DMS114 treated with DMSO at 0.1 percent for 48 hours (cell line): ENCODE results near the gene ACTL9.

Experiments
- DNase-seq: peaks from one replicate; lab custom pipeline; 2025; ENCODE audit not compliant: unreplicated experiment; lab: John Stamatoyannopoulos, UW

The ACTL9 gene

DNA sequence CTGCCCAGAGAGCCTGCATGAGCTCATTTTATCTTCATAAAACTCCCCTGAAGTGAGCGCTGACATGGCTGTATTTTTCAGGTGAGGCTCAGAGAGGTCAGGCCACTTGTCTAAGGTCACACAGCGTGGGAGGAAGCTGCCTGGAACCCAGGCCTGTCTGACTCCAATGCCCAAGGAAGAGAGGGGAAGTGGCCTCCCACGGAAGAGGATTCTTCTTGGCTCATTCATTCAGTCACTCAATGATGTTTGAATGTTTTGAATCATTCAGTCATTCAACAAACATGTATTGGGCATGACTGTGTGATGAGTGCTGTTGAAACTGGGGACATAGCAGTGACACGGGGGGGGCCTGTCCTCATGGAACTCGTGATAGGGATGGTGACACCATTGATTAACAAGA lies 12.0 kb downstream of the ACTL9 start:
- no peak for DNase-seq

DNA sequence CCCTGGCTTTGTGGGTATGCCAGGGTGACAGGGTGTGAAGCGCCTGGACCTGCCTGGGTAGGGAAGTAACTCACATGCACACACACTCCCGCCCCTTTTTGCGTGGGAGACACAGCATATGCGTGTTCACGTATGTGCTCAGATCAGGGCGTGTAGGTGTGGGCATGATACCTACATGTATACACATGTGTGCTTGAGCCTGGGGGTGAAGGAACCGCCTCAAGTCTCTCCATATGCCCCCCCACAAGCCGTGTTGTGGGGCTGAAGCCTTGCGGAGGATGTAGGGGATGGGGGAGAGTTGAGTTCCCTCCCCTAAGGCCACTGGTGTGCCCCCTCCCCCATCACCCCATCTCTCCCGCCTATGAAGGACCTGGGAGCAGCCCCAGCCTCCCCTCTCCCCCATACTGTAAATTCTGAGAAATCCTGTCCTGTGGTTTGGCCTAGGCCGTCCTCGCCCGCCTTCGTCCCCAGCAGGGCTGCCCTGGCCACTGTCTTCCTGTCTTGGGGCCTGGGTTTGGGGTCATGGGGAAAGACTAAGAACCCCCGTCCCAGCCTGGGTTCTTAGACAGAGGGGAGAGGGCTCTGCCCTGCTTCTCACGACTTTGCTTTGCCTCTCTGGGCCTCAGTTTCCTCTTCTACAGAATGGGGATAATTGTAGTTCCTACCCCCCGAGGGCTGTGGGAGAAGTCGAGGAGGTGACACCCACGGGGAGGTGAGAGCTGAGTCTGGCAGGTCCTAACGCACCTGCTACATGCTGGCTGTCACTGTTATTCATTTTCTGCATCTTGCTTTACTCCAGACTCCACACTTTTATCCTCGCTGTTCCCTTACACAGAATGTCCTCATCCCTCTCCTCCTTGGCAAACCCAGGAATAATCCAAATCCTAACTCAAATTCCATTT lies 14.3 kb downstream of the ACTL9 start:
- no peak for DNase-seq

DNA sequence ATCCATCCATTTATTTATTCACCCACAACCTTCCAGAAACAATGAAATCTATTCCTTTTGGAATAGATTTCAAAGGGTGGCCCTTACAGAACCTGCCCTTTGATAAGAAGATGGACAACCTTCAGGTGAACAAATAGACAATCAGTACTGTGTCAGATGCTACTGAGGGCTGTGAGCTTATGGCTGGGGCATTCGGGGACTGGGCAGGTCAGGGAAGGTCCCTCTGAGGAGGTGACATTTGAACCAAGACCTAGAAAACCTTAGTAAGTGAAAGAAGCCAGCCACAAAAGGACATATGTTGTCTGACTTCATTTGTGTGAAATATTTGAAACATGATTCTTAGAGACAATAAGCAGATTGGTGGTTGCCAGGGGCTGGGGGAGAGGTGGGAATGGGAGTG lies 15.7 kb downstream of the ACTL9 start:
- no peak for DNase-seq

DNA sequence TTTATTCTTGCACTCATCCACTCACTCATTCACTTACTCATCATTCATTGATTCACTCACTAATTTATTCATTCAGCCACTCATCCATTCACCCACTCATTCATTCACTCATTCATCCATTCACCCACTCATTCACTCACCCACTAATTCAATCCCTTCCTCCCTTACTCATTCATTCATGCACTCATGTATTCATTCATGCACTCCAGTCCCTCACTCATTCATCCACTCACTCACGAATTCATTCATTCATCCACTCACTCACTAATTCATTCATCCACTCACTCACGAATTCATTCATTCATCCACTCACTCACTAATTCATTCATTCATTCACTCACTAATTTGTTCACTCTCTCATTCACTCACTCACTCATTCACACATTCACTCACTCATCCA lies 16.1 kb downstream of the ACTL9 start:
- DNase-seq = no peak

DNA sequence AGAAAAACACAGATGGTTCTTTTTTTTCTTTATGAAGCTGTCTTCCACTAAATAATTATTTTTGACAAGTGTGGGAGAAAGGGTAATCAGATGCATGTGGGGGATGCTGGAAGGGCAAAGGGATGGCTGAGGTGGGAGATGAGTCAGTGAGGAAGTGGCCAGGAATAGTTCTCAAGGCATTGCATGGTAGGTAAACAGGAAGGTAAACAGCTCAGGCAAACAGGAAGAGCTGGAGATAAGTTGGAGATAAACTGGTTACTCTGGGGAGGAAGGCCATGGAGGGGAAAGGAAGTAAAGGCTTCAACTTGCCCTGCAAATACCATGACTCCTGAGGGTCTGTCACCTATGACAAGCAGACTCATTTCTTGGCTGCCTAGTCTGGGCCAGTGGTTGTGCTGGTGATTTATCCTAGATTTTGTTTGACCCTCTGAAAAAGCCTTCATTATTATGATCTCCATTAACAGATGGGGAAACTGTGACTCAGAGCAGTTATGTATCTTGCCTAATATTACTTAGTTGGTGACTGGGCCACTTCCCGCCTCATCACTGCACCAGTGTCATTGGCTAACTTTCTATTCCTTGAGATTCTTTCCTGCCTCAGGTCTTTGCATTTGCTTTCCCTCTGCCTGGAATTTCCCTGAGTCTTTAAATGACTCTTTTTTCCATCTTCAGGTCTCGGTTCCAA lies 17.1 kb downstream of the ACTL9 start:
- DNase-seq = no peak

DNA sequence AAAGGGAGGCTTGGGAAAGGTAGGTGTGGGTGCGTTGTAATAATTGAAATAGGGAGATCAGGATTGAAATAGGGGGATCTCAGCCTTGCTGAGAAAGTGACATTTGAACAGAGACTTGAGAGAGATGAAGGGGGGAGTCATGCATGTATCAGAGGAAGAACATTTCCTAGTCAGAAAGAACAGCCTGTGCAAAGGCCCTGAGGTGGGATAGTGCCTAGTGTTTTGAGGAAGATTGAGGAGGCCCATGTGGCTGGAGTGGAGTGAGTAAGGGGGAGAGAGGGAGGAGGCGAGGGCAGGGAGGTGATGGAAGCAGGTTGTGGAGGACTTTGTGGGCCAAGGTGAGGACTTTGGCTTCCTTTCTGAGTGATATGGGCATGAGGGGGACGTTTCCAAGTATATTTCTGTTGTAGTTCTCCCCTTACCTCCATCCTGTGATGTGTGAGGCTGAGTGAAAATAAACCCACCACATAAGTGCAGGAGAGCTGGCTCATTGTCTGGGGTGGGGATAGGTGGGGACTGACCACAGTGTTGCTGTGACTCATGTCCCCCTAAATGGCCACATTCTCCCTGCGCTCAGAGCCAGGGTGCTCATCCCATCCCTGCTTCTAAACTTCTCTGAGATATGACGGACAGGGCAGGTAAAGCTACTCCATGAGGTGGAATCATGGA lies 17.8 kb downstream of the ACTL9 start:
- no peak for DNase-seq

DNA sequence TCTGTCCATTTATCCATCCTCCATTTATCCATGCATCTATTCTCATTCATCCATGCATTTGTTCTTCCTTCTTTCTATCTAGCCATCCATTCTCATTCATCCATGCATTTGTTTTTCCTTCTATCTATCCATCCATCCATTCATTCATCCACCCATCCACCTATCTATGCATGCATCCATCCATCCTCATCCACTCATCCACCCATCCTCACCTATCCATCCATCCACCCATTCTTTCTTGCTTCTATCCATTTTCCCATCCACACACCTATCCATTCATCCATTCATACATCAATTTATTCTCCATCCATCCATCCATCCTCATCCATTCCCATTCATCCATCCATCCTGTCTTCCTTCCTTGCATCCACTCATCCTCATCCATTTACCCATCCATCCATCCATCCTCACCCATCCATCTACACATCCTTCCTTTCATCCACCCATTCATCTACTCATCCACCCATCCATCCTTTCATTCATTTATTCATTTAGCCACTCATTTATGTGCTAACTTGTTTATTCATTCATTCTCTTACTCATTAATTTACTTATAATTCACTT lies 20.3 kb downstream of the ACTL9 start:
- no peak for DNase-seq

DNA sequence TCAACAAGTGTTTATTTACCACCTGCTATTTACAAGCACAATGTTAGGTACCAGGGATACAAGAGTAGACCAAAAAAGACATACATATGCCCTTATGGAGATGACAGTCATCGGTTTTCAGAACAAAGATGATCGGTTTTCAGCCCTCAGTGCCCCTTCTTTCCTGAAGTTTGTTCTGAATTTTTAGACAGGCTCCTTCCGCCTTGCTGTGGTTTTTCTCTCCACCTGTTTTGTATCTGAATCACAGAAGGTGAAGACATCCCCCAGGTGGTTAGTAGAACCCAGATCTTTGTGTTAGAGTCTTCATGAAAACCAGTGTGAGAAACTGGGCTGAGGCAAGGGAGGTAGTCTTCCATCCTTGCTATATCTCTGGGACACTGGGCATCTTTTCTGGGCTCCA lies 23.5 kb downstream of the ACTL9 start:
- no peak for DNase-seq

DNA sequence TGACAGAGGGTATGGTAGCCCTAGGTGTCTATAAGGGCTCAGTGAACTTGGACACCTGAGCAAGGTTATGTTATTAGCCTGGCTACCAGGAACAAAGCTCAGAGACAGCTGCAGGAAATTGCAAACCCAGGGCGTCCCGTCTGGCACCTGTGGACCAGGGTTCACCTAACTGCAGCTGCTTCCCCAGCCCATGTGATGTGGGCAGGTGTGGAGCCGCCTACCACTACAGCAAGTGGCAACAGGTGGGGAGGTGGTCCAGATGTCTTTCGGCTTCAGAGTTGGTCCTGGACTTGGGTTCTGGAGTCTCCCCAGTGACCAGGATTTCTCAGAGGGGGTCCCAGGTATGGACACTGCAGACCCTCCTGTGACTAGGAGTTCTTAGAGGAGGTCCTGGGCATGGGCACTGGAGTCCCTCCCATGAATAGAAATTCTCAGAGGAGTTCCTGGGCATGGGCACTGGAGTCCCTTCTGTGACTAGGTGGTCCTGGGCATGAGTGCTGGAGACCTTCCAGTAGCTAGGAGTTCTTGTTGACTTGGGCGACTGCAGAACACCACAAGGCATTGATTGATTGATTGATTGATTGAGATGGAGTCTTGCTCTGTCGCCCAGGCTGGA lies 25.2 kb downstream of the ACTL9 start:
- no peak for DNase-seq

DNA sequence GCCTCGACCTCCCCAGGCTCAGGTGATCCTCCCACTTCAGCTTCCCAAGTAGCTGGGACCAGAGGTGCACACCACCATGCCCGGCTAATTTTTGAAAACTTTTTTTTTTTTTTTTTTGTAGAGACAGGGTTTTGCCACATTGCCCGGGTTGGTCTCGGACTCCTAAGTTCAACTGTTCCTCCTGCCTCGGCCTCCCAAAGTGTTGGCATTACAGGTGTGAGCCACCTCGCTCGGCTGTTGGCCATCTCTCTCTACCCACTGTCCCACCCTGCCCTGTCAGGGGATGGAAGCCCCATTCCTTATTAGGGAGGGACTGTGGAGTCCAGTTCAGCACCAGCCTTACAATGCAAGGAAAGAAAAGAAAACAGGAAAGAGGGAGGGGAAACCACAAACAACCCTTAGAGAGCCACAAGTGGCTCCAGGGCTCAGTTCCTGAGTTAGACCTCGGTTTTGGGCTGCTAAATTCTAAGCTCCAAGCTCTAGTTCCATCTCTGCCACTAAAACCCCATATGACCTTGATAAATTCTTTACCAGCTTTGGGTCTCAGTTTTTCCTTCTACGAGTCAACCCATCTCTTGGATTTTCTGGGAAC lies 31.7 kb downstream of the ACTL9 start:
- no peak for DNase-seq

DNA sequence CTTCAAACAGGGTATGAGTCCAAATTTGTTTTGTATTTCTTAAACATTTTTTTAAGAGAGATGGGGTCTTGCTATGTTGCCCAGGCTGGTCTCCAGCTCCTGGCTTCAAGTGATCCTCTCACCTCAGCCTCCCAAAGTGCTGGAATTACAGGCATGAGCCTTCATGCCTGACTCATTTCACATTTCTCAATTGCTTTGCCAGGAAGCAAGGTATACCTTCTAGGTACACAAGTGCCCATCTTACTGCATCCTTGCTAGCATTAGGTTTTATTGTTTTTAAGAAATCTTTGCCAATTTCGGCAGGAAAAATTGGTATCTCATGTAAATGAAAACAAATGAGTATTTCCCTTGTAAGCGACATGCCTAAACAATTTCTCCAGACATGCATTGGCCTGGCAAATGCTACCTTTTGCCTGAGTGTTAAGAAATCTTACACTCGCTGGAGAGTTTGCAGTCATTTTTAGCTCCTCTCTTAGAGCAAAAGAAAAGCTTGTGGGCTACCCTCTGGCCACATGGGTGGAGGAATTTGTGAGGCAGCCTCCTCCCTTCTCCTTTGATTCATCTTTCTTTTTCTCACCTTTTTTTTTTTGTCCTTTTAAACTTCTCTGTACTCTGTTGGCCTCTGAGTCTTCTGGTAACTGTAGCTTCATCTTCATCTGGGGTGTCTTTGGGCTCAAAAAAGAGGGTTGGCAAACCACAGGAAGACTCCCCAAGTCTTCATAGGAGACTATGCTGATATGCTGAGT lies 33.0 kb downstream of the ACTL9 start:
- DNase-seq = no peak

DNA sequence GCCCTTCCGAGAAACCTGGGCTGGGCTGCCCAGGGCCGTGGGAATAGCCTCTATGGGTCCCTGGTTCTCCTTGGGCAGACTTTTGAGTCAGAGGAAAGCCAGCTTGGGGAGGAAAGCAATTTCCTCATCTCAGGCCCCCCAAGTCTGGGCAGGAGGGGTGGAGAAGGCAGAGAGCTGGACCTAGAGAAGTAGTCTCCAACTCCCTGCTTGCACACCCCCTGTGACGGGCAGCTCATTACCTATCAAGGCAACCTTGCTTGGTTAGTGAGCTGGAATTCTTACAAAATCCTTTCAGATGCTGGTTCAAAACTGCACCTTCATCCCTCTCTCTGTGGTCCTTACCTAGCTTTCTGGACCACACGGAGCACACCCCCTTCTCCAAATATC lies 33.9 kb downstream of the ACTL9 start:
- no peak for DNase-seq

DNA sequence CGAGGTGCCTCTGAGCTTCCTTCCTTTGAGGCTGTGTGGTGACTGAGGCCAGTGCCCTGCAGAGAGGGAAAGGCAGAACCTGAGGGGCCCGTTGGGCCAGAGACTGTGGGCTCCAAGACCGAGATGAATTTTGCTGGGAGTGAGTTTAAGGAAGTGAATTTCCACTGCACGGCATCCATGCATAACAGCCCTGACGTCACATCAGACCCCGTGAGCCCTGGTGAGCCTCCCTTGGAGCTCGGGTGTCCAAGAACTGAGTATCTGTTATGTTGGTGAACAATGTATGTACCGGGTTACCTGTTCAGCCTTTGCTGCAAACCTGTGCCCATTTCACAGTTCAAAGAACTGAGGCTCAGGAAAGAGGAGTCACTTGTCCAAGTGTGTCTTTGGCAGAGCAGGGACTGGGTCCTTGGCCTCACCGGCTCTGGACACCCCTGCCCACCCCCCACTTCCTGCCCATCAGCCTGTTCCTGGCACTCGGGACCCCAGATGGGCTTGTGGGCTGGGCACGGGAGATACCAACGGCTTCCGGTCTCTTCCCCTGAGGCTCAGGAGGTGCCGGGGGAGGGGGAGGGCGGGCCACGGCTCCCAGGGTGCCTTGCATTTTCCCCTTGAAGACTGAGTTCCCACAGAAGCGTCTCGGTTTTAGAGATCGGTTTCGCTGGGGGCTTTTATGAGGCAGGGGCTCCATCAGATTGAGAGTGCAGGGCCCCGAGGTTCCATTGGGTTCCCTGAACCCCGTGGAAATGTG lies 34.5 kb downstream of the ACTL9 start:
- DNase-seq = no peak

DNA sequence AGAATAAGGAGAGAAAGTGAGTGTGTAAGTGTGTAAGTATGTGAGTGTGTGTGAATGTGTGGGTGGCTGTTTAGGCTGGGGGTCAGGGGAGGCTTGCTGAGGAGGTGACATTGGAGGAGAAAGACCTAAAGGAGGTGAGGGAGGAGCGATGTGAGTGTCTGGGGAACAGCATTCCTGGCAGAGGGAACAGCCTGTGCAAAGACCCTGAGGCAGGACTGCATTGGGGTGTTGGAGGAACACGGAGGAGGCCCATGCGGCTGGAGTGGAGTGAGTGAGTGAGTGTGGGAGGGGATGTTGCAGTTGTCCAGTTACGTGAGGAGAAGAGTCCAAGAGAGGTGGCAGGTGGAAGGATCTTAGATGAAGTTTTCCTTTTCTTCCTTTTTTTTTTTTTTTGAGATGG lies 36.3 kb downstream of the ACTL9 start:
- no peak for DNase-seq

DNA sequence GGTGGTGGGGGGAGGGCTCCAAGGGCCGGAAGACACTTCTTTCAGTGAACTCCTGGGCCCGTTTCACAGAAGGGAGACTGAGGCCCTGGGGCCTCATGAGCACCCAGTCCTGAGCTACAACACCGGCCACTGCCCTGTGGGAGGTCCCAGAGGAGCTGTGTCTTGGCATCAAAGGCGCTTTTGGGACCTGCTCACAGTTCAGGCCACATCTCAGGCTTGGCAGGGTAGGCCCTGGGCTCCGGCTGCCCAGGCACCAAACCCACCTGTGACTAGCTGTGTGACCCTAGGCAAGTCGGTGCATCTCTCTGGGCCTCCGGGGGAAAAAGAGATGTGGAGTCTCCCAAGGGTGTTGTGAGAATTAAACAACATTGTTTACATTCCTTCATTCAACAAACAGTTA lies 38.7 kb downstream of the ACTL9 start:
- no peak for DNase-seq

DNA sequence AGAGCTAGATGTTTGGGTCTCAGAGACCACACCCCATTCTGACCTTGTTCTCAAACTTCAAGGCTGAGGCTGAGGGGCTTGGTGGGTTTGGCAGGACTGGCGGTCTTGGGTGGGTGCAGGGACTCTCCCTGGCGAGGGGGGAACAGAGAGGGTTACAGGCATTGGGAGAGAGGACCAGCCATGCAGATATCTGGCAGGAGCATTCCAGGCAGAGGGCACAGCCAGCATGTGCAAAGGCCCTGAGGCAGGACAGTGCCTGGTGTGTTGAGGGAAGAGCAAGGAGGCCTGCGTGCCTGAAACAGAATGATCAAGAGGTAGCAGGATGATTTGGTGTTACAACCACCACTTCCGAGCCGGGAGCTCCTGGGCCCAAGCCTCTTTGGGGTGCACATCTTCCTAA lies 40.7 kb downstream of the ACTL9 start:
- no peak for DNase-seq

DNA sequence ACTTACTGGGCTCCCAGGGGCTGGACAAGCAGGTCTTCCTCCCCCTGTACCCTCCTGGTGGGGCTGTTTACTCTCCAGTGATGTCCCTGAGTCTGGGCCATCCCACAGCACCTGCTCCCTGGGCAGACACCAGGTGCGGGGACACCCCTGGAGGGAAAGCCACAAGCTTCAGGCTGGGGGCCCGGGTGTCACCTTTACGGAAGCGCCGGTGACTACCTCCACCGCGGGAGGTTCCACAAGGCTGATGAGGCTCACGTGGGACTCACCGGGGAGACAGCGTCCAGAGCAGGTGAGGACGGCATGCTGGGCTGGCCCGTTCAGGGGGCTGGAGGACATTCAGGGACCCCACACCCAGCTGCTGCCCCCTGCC lies 43.3 kb downstream of the ACTL9 start:
- DNase-seq = no peak

DNA sequence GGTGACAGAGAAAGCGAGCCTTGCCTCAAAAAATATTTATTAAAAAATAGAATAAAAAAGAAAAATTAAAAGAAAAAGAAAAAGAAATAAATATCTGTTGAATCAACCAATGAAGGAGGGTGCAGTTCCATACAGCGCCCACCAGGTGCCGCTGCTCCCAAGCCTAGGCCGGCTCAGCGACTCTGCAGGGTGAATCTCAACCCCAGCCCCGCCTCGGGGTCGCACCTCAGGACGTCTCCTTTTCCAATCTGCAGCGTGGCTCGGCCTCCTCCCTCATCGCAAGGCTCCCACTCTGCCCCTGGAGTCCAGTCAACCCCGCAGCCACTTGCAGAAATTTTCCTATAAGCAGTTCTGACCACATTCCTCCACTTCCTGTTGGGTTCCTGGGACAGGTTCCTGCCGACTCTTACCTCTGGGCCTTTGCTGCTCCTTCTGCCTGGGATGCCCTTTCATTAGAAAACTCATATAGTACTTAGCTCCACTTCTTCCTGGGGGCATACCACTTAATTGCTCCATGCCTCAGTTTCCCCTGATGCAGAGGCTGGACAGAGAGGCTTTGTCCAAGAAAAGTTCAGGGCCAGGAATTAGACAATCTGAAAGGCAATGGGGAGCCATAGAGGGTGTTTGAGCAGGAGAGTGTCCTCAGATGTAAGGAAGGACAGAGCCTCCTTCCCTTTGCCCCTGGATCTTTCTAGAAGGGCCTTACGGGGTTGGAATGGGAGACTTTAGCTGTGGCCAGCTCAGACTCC lies 43.8 kb downstream of the ACTL9 start:
- DNase-seq = no peak

DNA sequence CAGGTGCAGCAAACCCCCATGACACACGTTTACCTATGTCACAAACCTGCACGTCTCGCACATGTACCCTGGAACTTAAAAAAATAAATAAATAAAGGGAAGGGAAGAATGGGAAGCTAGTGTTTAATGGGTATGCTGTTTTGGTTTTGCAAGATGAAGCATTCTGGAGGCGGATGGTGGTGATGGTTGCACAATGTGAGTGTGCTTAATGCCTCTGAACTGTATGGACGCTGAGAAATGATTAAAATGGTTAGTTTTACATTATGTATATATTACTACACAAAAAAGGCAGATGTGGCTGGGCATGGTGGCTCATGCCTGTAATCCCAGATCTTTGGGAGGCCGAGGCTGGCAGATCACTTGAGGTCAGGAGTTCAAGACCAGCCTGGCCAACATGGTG lies 50.4 kb downstream of the ACTL9 start:
- no peak for DNase-seq
